ENCODE measurements around the gene TOLLIP. TPM values are rescaled to one million over a fixed set of nuclear protein-coding genes. Genes with fewer than 3 reads are reported as not detected.

The TOLLIP gene
- total RNA-seq, 1 experiment from 2014 or later: 32.3 TPM

DNA sequence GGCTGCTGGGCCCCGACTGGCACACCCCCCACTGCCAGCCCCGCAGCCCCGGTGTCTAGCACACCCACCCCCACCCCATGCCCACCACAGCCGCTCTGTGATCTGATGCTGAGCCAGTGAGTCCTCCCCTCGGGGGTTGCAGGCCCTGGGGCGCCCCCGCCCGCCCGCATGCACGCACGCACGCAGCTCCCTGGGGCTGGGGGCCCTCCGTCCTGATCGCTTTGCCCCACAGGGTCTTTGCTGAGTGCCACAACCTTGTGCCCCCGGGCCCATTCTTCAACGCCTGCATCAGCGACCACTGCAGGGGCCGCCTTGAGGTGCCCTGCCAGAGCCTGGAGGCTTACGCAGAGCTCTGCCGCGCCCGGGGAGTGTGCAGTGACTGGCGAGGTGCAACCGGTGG lies 54.3 kb downstream of the TOLLIP start:
- Mint-ChIP-seq H3K27me3 (ENCODE audit: low read depth) (peaks cover 9% of the 10 kb centered on the region; the same call in 1 of the 2 replicates), H3K27ac (no peak overlapping the region), H3K4me3 (no peak overlapping the region), H3K9me3 (peaks cover 17% of the 10 kb centered on the region), H3K4me1 (no peaks in the 10 kb centered on the region), H3K36me3 (peaks cover 20% of the 10 kb centered on the region)
- ChIA-PET CTCF (no interaction called here), POLR2A (no interaction called here)
- no peak for ATAC-seq
- TF ChIP-seq ZBTB21 (CRISPR knock-in tag; IDR thresholded peaks at IDR 0.05; ENCODE audit: borderline replicate concordance): no peak
- no peak for TF ChIP-seq STAT6 (CRISPR knock-in tag; conservative IDR thresholded peaks at IDR 0.05; ENCODE audit: low read depth)
- no peak for TF ChIP-seq KAT7 (CRISPR knock-in tag; IDR thresholded peaks at IDR 0.05; ENCODE audit: borderline replicate concordance)
- TF ChIP-seq GTF2I (CRISPR knock-in tag; conservative IDR thresholded peaks at IDR 0.05): no peak
- no peak for TF ChIP-seq JAZF1 (CRISPR knock-in tag; IDR thresholded peaks at IDR 0.05)
- no peak for TF ChIP-seq ZNF232 (CRISPR knock-in tag; IDR thresholded peaks at IDR 0.05)
- no peak for TF ChIP-seq ZNF121 (CRISPR knock-in tag; IDR thresholded peaks at IDR 0.05)
- no peak for TF ChIP-seq MAX (CRISPR knock-in tag; IDR thresholded peaks at IDR 0.05)
- TF ChIP-seq, protein P1, sequence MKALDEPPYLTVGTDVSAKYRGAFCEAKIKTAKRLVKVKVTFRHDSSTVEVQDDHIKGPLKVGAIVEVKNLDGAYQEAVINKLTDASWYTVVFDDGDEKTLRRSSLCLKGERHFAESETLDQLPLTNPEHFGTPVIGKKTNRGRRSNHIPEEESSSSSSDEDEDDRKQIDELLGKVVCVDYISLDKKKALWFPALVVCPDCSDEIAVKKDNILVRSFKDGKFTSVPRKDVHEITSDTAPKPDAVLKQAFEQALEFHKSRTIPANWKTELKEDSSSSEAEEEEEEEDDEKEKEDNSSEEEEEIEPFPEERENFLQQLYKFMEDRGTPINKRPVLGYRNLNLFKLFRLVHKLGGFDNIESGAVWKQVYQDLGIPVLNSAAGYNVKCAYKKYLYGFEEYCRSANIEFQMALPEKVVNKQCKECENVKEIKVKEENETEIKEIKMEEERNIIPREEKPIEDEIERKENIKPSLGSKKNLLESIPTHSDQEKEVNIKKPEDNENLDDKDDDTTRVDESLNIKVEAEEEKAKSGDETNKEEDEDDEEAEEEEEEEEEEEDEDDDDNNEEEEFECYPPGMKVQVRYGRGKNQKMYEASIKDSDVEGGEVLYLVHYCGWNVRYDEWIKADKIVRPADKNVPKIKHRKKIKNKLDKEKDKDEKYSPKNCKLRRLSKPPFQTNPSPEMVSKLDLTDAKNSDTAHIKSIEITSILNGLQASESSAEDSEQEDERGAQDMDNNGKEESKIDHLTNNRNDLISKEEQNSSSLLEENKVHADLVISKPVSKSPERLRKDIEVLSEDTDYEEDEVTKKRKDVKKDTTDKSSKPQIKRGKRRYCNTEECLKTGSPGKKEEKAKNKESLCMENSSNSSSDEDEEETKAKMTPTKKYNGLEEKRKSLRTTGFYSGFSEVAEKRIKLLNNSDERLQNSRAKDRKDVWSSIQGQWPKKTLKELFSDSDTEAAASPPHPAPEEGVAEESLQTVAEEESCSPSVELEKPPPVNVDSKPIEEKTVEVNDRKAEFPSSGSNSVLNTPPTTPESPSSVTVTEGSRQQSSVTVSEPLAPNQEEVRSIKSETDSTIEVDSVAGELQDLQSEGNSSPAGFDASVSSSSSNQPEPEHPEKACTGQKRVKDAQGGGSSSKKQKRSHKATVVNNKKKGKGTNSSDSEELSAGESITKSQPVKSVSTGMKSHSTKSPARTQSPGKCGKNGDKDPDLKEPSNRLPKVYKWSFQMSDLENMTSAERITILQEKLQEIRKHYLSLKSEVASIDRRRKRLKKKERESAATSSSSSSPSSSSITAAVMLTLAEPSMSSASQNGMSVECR (CRISPR knock-in tag; IDR thresholded peaks at IDR 0.05; ENCODE audit: borderline replicate concordance): no peak
- TF ChIP-seq TEAD4 (CRISPR knock-in tag; IDR thresholded peaks at IDR 0.05): no peak
- TF ChIP-seq ELF4 (CRISPR knock-in tag; IDR thresholded peaks at IDR 0.05; ENCODE audit: low read depth): no peak
- TF ChIP-seq FOXK1 (CRISPR knock-in tag; IDR thresholded peaks at IDR 0.05): no peak
- no peak for DNase-seq (ENCODE audit: low spot score)

GRCh38 chr11:1254733-1255132 lies 54.7 kb downstream of the TOLLIP start:
- Mint-ChIP-seq H3K4me1 (no peaks in the 10 kb centered on the region), H3K9me3 (peaks cover 17% of the 10 kb centered on the region), H3K27ac (no peak overlapping the region), H3K4me3 (no peak overlapping the region), H3K27me3 (ENCODE audit: low read depth) (peaks cover 9% of the 10 kb centered on the region; the same call in 1 of the 2 replicates), H3K36me3 (peaks cover 25% of the 10 kb centered on the region)
- ChIA-PET CTCF (no interaction called here), POLR2A (no interaction called here)
- DNase-seq (ENCODE audit: low spot score) (no peak), ATAC-seq (no peak)
- TF ChIP-seq, protein P2, sequence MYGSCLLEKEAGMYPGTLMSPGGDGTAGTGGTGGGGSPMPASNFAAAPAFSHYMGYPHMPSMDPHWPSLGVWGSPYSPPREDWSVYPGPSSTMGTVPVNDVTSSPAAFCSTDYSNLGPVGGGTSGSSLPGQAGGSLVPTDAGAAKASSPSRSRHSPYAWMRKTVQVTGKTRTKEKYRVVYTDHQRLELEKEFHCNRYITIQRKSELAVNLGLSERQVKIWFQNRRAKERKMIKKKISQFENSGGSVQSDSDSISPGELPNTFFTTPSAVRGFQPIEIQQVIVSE (CRISPR knock-in tag; IDR thresholded peaks at IDR 0.05; ENCODE audit: borderline replicate concordance): no peak
- TF ChIP-seq ATF1 (CRISPR knock-in tag; IDR thresholded peaks at IDR 0.05) (no peak), ZNF232 (CRISPR knock-in tag; IDR thresholded peaks at IDR 0.05) (no peak), MXD4 (CRISPR knock-in tag; IDR thresholded peaks at IDR 0.05; ENCODE audit: borderline replicate concordance) (no peak), TCF7 (CRISPR knock-in tag; IDR thresholded peaks at IDR 0.05; ENCODE audit: low read depth) (no peak), JAZF1 (CRISPR knock-in tag; IDR thresholded peaks at IDR 0.05) (no peak), ZNF423 (CRISPR knock-in tag; IDR thresholded peaks at IDR 0.05) (no peak), EMX1 (CRISPR knock-in tag; IDR thresholded peaks at IDR 0.05) (no peak), SP1 (CRISPR knock-in tag; conservative IDR thresholded peaks at IDR 0.05) (no peak), ZNF532 (CRISPR knock-in tag; IDR thresholded peaks at IDR 0.05; ENCODE audit: borderline replicate concordance) (no peak), CREB1 (CRISPR knock-in tag; IDR thresholded peaks at IDR 0.05) (no peak), ZNF671 (CRISPR knock-in tag; IDR thresholded peaks at IDR 0.05) (no peak)
- TF ChIP-seq, protein P3, sequence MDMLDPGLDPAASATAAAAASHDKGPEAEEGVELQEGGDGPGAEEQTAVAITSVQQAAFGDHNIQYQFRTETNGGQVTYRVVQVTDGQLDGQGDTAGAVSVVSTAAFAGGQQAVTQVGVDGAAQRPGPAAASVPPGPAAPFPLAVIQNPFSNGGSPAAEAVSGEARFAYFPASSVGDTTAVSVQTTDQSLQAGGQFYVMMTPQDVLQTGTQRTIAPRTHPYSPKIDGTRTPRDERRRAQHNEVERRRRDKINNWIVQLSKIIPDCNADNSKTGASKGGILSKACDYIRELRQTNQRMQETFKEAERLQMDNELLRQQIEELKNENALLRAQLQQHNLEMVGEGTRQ (CRISPR knock-in tag; IDR thresholded peaks at IDR 0.05): no peak

Data from WTC11 (cell line).